K562 (cell line): ENCODE measurements around the gene CASKIN1. TPM values are rescaled to one million over a fixed set of nuclear protein-coding genes. Genes with fewer than 3 reads are reported as not detected.
A peak's percentile ranks its signal among the peaks of the same experiment; 100 is the strongest.

ENCODE experiments used
- BRCA1 ChIP-seq, 2 experiments: fragments of 450-650 bp in 1 of 2; sonication (generic) in 1 of 2; formaldehyde crosslinking in 1 of 2; IDR thresholded peaks; 2 replicates each; pipeline versions ENCODE4 v1.5.0 to v1.6.1; 2017 to 2020; ENCODE audit warnings: mild to moderate bottlenecking in 1 of 2, missing genetic modification reagents in 1 of 2
- CTBP1 ChIP-seq: fragments of 450-650 bp; IDR thresholded peaks from 2 replicates; pipeline ENCODE4 v1.6.1; 2016; ENCODE audit warnings: borderline replicate concordance
- FOXM1 ChIP-seq, 2 experiments: fragments of 450-650 bp in 1 of 2; sonication (generic) in 1 of 2; formaldehyde crosslinking in 1 of 2; IDR thresholded peaks; 2 replicates each; pipeline versions ENCODE4 v1.6.1 to v1.9.0; 2017 to 2022; ENCODE audit warnings: low read depth in 2 of 2, mild to moderate bottlenecking in 2 of 2, missing genetic modification reagents in 1 of 2, moderate library complexity in 1 of 2
- HNRNPL ChIP-seq: fragments of 200-400 bp; formaldehyde crosslinking; IDR thresholded peaks from 2 replicates; pipeline ENCODE4 v1.6.1; 2017; ENCODE audit warnings: low read depth, mild to moderate bottlenecking, low read length
- MBD2 ChIP-seq: sonication (generic); IDR thresholded peaks from 2 replicates; pipeline ENCODE4 v1.6.1; 2016; ENCODE audit warnings: low read depth, borderline replicate concordance
- MYNN ChIP-seq, 2 experiments: sonication (generic); formaldehyde crosslinking in 1 of 2; IDR thresholded peaks; 2 replicates each; pipeline versions ENCODE4 v1.5.0 to v1.6.1; 2016 to 2020; ENCODE audit warnings: antibody characterized with exemption in 1 of 2, missing genetic modification reagents in 1 of 2
- POLR2B ChIP-seq: fragments of 450-650 bp; IDR thresholded peaks from 2 replicates; pipeline ENCODE4 v1.6.1; 2018; ENCODE audit warnings: low read depth; ENCODE audit not compliant: partially characterized antibody
- RBM22 ChIP-seq: fragments of 200-400 bp; formaldehyde crosslinking; IDR thresholded peaks from 2 replicates; pipeline ENCODE4 v1.6.1; 2018; ENCODE audit warnings: low read length, low read depth; ENCODE audit not compliant: poor library complexity, severe bottlenecking
- SMAD1 ChIP-seq: fragments of 150-350 bp; IDR thresholded peaks from 2 replicates; pipeline ENCODE4 v1.6.1; 2014; ENCODE audit warnings: low read length, low read depth; ENCODE audit not compliant: partially characterized antibody
- SMAD4 ChIP-seq: fragments of 250-450 bp; sonication (Bioruptor Pico); conservative IDR thresholded peaks from 2 replicates; pipeline ENCODE4 v1.8.0; 2021; ENCODE audit warnings: inconsistent platforms, mild to moderate bottlenecking, moderate library complexity
- SP2 ChIP-seq: IDR thresholded peaks from 2 replicates; pipeline ENCODE4 v1.6.1; 2011; ENCODE audit warnings: mild to moderate bottlenecking, low read depth, low read length, moderate library complexity; ENCODE audit not compliant: poor library complexity, severe bottlenecking; ENCODE audit errors: extremely low read depth
- polyA plus RNA-seq, 8 experiments: library from polyadenylated mRNA; depleted of rRNA in 4 of 8; stranded (reverse) in 5 of 8; unstranded in 3 of 8; fragments of >200 nt; fragmentation: Nextera tagmentation in 2 of 8; fragmentation: Illumina TruSeq in 1 of 8; extraction: Ambion mirVana in 2 of 8; extraction: Trizol in 1 of 8; gene quantifications; 2 replicates each; pipeline versions ENCODE4 v1.2.1 to v1.2.3, GENCODE V29; 2011 to 2014; ENCODE audit warnings: inconsistent platforms in 1 of 8, missing spikeins in 1 of 8
- total RNA-seq, 7 experiments: library from RNA; depleted of rRNA in 6 of 7; stranded (reverse); fragments of >200 nt in 6 of 7; fragmentation: Illumina TruSeq in 2 of 7; extraction: Trizol in 2 of 7; gene quantifications; 2 replicates each; pipeline versions ENCODE4 v1.2.1 to v1.2.3, GENCODE V29; 2011 to 2021; ENCODE audit warnings: low replicate concordance in 1 of 7
- TF ChIP-seq, protein P1 (sequence below): fragments of 450-650 bp; IDR thresholded peaks from 2 replicates; pipeline ENCODE4 v1.6.1; 2016; ENCODE audit warnings: missing biosample characterization, missing genetic modification characterization
- TF ChIP-seq, protein P2 (sequence below): sonication (generic); formaldehyde crosslinking; IDR thresholded peaks from 2 replicates; pipeline ENCODE4 v1.8.0; 2022; ENCODE audit warnings: mild to moderate bottlenecking, missing genetic modification reagents
- TF ChIP-seq, protein P3 (sequence below): fragments of 450-650 bp; IDR thresholded peaks from 2 replicates; pipeline ENCODE4 v1.6.1; 2016; ENCODE audit warnings: mild to moderate bottlenecking
- TF ChIP-seq, protein P4 (sequence below): sonication (generic); formaldehyde crosslinking; IDR thresholded peaks from 2 replicates; pipeline ENCODE4 v1.8.1; 2023; ENCODE audit warnings: mild to moderate bottlenecking, missing genetic modification reagents

CASKIN1 gene
- total and polyA plus RNA-seq, 9 of the 15 experiments (the other 6 are each of a cell fraction or from before 2014, with no cell fraction given), result 0.15 to 4.5 (median 1.5) TPM; not detected in 2

DNA sequence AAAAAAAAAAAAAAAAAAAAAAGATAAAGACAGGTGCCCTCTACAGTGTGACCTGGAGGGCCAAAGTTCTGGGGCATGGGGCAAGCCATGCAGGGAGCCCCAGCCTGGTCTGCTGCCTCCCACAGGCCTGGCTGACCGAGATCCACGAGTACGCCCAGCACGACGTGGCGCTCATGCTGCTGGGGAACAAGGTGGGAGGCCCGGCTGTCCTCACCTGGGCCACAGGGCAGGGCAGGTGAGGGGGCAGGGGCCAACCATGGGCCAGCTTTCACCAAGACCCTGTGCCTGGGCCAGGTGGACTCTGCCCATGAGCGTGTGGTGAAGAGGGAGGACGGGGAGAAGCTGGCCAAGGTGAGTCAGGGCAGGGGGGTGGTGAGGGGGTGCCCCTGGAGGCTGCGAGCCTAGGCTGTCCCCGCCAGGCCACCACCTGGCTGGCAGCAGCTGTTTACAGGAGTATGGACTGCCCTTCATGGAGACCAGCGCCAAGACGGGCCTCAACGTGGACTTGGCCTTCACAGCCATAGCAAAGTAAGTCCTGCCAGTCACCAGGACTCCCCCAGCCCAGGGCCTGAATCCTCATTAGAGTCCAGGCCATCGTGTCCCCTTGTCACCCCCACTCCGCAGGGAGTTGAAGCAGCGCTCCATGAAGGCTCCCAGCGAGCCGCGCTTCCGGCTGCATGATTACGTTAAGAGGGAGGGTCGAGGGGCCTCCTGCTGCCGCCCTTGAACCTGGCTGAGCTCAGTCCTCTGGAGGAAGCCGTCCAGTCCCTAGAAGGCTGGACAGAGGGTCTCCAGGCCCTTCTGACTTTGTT is 43.5 kb downstream of the CASKIN1 start (continued):
- TF ChIP-seq, protein P1, sequence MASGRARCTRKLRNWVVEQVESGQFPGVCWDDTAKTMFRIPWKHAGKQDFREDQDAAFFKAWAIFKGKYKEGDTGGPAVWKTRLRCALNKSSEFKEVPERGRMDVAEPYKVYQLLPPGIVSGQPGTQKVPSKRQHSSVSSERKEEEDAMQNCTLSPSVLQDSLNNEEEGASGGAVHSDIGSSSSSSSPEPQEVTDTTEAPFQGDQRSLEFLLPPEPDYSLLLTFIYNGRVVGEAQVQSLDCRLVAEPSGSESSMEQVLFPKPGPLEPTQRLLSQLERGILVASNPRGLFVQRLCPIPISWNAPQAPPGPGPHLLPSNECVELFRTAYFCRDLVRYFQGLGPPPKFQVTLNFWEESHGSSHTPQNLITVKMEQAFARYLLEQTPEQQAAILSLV (tag), result no peak
- TF ChIP-seq, protein P2, sequence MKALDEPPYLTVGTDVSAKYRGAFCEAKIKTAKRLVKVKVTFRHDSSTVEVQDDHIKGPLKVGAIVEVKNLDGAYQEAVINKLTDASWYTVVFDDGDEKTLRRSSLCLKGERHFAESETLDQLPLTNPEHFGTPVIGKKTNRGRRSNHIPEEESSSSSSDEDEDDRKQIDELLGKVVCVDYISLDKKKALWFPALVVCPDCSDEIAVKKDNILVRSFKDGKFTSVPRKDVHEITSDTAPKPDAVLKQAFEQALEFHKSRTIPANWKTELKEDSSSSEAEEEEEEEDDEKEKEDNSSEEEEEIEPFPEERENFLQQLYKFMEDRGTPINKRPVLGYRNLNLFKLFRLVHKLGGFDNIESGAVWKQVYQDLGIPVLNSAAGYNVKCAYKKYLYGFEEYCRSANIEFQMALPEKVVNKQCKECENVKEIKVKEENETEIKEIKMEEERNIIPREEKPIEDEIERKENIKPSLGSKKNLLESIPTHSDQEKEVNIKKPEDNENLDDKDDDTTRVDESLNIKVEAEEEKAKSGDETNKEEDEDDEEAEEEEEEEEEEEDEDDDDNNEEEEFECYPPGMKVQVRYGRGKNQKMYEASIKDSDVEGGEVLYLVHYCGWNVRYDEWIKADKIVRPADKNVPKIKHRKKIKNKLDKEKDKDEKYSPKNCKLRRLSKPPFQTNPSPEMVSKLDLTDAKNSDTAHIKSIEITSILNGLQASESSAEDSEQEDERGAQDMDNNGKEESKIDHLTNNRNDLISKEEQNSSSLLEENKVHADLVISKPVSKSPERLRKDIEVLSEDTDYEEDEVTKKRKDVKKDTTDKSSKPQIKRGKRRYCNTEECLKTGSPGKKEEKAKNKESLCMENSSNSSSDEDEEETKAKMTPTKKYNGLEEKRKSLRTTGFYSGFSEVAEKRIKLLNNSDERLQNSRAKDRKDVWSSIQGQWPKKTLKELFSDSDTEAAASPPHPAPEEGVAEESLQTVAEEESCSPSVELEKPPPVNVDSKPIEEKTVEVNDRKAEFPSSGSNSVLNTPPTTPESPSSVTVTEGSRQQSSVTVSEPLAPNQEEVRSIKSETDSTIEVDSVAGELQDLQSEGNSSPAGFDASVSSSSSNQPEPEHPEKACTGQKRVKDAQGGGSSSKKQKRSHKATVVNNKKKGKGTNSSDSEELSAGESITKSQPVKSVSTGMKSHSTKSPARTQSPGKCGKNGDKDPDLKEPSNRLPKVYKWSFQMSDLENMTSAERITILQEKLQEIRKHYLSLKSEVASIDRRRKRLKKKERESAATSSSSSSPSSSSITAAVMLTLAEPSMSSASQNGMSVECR (CRISPR knock-in tag), result peak; percentile 4; the same call in 1 of the 2 replicates
- TF ChIP-seq SMAD1, result peak; percentile 4
- TF ChIP-seq SP2, result peak; percentile 40
- peak; percentile 54 for TF ChIP-seq POLR2B
- peak; percentile 15; the same call in 1 of the 2 replicates for TF ChIP-seq CTBP1
- TF ChIP-seq SMAD4, result 0 out of 2 replicates have a peak, but pooled peaks have one; percentile 29
- TF ChIP-seq FOXM1 (IDR thresholded peaks at IDR 0.05; ENCODE audit: low read depth), result no peak
- TF ChIP-seq FOXM1 (CRISPR knock-in tag; IDR thresholded peaks at IDR 0.05; ENCODE audit: low read depth), result 0 out of 2 replicates have a peak, but pooled peaks have one; percentile 18
- TF ChIP-seq, protein P3, sequence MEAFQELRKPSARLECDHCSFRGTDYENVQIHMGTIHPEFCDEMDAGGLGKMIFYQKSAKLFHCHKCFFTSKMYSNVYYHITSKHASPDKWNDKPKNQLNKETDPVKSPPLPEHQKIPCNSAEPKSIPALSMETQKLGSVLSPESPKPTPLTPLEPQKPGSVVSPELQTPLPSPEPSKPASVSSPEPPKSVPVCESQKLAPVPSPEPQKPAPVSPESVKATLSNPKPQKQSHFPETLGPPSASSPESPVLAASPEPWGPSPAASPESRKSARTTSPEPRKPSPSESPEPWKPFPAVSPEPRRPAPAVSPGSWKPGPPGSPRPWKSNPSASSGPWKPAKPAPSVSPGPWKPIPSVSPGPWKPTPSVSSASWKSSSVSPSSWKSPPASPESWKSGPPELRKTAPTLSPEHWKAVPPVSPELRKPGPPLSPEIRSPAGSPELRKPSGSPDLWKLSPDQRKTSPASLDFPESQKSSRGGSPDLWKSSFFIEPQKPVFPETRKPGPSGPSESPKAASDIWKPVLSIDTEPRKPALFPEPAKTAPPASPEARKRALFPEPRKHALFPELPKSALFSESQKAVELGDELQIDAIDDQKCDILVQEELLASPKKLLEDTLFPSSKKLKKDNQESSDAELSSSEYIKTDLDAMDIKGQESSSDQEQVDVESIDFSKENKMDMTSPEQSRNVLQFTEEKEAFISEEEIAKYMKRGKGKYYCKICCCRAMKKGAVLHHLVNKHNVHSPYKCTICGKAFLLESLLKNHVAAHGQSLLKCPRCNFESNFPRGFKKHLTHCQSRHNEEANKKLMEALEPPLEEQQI, result no peak
- TF ChIP-seq, protein P4, sequence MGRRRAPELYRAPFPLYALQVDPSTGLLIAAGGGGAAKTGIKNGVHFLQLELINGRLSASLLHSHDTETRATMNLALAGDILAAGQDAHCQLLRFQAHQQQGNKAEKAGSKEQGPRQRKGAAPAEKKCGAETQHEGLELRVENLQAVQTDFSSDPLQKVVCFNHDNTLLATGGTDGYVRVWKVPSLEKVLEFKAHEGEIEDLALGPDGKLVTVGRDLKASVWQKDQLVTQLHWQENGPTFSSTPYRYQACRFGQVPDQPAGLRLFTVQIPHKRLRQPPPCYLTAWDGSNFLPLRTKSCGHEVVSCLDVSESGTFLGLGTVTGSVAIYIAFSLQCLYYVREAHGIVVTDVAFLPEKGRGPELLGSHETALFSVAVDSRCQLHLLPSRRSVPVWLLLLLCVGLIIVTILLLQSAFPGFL, result 0 out of 2 replicates have a peak, but pooled peaks have one; percentile 35
- TF ChIP-seq MBD2, result 0 out of 2 replicates have a peak, but pooled peaks have one; percentile 18
- 0 out of 2 replicates have a peak, but pooled peaks have one; percentile 64 for TF ChIP-seq HNRNPL
- TF ChIP-seq MYNN (IDR thresholded peaks at IDR 0.05), result peak; percentile 69
- no peak for TF ChIP-seq MYNN (CRISPR knock-in tag; IDR thresholded peaks at IDR 0.05)
- TF ChIP-seq RBM22, result peak; percentile 89
- TF ChIP-seq BRCA1 (IDR thresholded peaks at IDR 0.05), result no peak
- TF ChIP-seq BRCA1 (CRISPR knock-in tag; IDR thresholded peaks at IDR 0.05), result peak; percentile 21
